Measurements from ENCODE around the gene TYW1B.
"Not testable (repeated sequence)": the region's sequence is repeated elsewhere in the genome, so short reads cannot be mapped to it uniquely, and the experiment has no call there.

The TYW1B gene

DNA sequence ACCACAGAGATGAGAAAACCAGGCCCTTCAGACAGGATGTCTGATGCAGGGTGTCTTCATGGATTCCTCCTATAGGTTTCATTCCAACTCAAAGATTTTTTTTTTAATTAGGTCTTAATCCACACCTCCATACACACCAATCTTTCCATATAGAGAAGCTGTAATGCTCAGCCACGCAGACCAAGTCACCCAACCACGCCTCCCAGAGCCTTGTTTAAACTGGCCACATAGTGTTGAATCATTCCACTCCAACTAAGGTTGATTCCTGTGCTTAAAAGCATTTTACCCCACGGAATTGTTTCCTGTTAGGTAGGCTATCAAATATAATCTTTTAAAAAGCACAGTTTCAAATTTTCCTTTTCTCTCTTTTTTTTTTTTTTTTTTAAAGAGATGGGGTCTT, 153.6 kb downstream of the TYW1B start:
- Histone ChIP-seq H3K4me3 (ENCODE audit: low read length) (no peak overlapping the region), H3K4me1 (ENCODE audit: control insufficient read depth, insufficient read depth, low read length) (peaks cover 9% of the 10 kb centered on the region), H3K9me3 (ENCODE audit: control insufficient read depth, low read length) (no peaks in the 10 kb centered on the region), H3K9ac (ENCODE audit: low read length) (no peak overlapping the region), H3K36me3 (ENCODE audit: control insufficient read depth, insufficient read depth, low read length) (no peaks in the 10 kb centered on the region), H3K27me3 (ENCODE audit: control insufficient read depth, insufficient read depth, low read length) (no peaks in the 10 kb centered on the region)

DNA sequence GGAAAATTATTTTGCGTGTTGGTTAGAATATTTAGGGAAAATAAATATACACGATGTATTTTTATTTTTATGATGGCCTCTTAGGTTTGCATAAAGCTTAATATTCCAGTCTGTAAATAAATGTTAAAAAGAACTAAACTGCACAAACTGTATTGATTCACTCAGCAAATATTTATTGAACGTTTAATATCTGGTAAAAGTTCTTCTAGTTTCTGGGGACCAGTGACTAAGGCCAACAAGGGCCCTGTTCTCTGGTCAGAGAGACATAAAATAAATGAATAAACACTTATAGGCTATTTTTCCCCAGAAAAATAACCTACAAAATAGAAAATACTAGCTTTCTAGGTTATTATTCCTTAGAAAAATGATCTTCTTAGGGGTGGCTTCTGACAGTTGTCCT, 157.2 kb downstream of the TYW1B start:
- not testable (repeated sequence) for H3K4me3 ChIP-seq (ENCODE audit: low read length); H3K36me3 ChIP-seq (ENCODE audit: control insufficient read depth, insufficient read depth, low read length); H3K9me3 ChIP-seq (ENCODE audit: control insufficient read depth, low read length); H3K9ac ChIP-seq (ENCODE audit: low read length); H3K27me3 ChIP-seq (ENCODE audit: control insufficient read depth, insufficient read depth, low read length); H3K4me1 ChIP-seq (ENCODE audit: control insufficient read depth, insufficient read depth, low read length)

DNA sequence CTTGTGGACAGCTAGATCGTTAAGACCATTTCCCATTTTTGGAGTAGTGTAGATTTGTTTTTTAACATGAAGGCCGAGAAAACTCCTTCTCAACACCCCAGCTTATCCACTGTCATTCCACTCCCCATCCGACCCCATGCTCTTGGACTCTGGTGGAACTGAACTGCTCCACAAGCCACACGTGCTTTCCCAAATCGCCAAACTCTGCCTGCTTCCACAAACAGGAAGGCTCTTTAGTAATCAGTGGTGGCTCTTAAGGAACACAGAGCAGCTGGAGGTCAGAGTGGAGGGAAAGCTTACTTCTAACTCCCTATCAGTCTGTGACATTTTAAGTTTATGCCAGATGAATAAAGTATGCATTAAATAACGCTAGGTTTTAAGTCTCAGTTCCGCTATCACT, 159.6 kb downstream of the TYW1B start:
- not testable (repeated sequence) for H3K9me3 ChIP-seq (ENCODE audit: control insufficient read depth, low read length); H3K4me3 ChIP-seq (ENCODE audit: low read length); H3K4me1 ChIP-seq (ENCODE audit: control insufficient read depth, insufficient read depth, low read length); H3K27me3 ChIP-seq (ENCODE audit: control insufficient read depth, insufficient read depth, low read length); H3K9ac ChIP-seq (ENCODE audit: low read length); H3K36me3 ChIP-seq (ENCODE audit: control insufficient read depth, insufficient read depth, low read length)

DNA sequence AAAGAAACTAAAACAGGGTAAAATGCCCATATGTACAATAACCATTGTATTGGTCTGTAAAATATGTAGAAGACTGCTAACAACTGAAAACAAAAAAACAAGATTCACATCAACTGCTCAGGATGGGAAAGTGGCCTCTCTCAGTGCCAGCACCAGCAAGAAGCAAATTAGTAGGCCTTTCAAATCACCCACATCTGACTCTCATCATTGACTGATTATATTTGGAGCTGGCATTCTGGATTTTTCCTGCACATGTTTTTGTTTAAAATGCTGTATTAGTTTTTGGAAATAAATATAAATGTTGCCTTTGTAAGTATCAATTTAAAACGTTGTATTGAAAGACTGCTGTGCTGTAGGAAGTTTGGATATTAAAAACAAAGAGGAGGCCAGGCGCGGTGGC, 161.0 kb downstream of the TYW1B start:
- H3K36me3 ChIP-seq (ENCODE audit: control insufficient read depth, insufficient read depth, low read length); H3K9me3 ChIP-seq (ENCODE audit: control insufficient read depth, low read length); H3K4me3 ChIP-seq (ENCODE audit: low read length); H3K27me3 ChIP-seq (ENCODE audit: control insufficient read depth, insufficient read depth, low read length); H3K9ac ChIP-seq (ENCODE audit: low read length); H3K4me1 ChIP-seq (ENCODE audit: control insufficient read depth, insufficient read depth, low read length): not testable (repeated sequence)

DNA sequence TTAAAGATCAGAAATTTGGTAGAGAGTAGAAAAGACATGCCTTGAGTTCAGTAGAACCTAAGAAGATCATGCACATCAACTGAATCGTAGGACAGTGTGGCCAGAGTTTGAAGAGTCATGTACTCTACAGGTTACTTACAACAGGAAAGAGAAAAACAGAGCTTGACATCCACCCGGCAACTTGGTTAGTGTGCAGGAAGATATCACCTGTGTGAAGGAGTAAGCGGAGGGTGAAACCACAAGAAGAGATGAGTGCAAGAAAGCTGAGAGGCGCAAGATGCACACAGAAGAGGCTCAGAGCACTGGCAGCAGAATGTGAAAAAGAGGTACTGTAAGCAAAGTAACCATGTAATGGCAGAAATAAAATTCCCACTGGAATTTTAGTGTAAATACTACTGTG, 179.4 kb downstream of the TYW1B start:
- not testable (repeated sequence) for H3K4me3 ChIP-seq (ENCODE audit: low read length); H3K9me3 ChIP-seq (ENCODE audit: control insufficient read depth, low read length); H3K9ac ChIP-seq (ENCODE audit: low read length); H3K27me3 ChIP-seq (ENCODE audit: control insufficient read depth, insufficient read depth, low read length); H3K36me3 ChIP-seq (ENCODE audit: control insufficient read depth, insufficient read depth, low read length); H3K4me1 ChIP-seq (ENCODE audit: control insufficient read depth, insufficient read depth, low read length)

DNA sequence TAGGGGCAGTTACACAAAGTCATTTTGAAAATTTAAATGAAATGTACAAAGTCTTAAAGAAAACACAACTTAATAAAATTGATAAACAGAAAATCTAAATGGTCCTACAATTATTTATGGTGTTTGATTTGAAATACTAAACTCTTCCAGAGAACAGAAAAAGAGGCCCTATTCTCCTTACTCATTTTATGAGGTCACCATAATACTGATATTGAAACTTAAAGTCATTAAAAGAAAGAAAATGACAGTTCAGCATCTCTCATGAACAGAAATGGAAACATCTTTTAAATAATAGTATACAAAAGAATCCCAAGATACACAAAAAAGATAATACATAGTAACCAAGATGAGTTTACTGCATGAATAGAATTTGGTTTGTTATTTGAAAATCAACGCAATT, 184.3 kb downstream of the TYW1B start:
- not testable (repeated sequence) for H3K9ac ChIP-seq (ENCODE audit: low read length); H3K36me3 ChIP-seq (ENCODE audit: control insufficient read depth, insufficient read depth, low read length)

DNA sequence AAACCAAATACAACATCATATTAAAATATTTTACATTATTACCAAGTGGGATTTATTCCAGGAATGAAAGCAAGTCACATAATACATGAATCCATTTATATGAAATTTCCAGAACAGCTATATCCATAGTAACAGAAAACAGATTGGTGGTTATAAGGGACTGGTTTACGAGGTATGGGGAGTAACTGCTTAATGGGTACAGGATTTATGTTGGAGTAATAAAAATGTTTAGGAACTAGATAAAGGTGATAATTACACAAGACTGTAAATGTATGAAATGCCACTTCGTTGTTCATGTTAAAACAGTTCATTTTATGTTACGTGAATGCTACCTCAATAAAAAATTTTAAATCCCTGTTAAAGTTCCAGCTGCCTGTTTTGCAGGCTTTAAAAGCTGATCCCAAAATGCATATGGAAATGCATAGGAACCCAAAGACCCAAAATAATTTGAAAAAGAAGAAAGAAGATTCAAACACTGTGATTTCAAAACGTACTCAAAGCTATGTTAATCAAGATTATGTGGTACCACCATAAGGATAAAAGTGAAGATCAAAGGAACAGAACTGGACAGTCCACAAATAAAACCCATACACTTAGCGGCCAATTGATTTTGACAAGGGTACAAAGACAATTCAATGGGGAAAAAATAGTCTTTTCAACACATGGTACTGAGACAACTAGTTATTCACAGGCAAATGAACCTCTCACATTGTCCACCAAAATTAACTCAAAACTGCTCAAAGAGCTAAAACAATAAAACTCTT, 186.3 kb downstream of the TYW1B start:
- not testable (repeated sequence) for H3K9ac ChIP-seq (ENCODE audit: low read length); H3K9me3 ChIP-seq (ENCODE audit: control insufficient read depth, low read length); H3K36me3 ChIP-seq (ENCODE audit: control insufficient read depth, insufficient read depth, low read length); H3K4me3 ChIP-seq (ENCODE audit: low read length); H3K4me1 ChIP-seq (ENCODE audit: control insufficient read depth, insufficient read depth, low read length); H3K27me3 ChIP-seq (ENCODE audit: control insufficient read depth, insufficient read depth, low read length)

More for the DNA sequence above, 184.3 kb downstream of the TYW1B start:
- not testable (repeated sequence) for H3K4me3 ChIP-seq (ENCODE audit: low read length); H3K4me1 ChIP-seq (ENCODE audit: control insufficient read depth, insufficient read depth, low read length); H3K27me3 ChIP-seq (ENCODE audit: control insufficient read depth, insufficient read depth, low read length); H3K9me3 ChIP-seq (ENCODE audit: control insufficient read depth, low read length)

DNA sequence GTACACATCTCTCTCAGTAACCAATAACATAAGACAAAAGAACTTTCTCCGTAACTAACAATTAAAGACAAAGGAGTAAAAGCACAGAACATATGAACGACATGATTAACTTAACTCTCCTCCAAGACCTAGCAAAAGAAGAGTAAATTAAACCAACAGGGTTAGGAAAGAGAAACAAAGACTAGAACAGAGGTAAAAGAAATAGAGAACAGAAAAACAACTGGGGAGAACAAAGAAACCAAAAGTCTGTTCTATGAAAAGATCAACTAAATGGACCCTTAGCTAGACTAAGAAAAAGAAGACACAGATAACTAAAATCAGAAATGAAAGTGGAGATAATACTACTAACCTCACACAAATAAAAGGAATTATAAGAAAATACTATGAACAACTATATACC, 187.3 kb downstream of the TYW1B start:
- H3K4me3 ChIP-seq (ENCODE audit: low read length); H3K9me3 ChIP-seq (ENCODE audit: control insufficient read depth, low read length); H3K4me1 ChIP-seq (ENCODE audit: control insufficient read depth, insufficient read depth, low read length); H3K9ac ChIP-seq (ENCODE audit: low read length); H3K36me3 ChIP-seq (ENCODE audit: control insufficient read depth, insufficient read depth, low read length); H3K27me3 ChIP-seq (ENCODE audit: control insufficient read depth, insufficient read depth, low read length): not testable (repeated sequence)

DNA sequence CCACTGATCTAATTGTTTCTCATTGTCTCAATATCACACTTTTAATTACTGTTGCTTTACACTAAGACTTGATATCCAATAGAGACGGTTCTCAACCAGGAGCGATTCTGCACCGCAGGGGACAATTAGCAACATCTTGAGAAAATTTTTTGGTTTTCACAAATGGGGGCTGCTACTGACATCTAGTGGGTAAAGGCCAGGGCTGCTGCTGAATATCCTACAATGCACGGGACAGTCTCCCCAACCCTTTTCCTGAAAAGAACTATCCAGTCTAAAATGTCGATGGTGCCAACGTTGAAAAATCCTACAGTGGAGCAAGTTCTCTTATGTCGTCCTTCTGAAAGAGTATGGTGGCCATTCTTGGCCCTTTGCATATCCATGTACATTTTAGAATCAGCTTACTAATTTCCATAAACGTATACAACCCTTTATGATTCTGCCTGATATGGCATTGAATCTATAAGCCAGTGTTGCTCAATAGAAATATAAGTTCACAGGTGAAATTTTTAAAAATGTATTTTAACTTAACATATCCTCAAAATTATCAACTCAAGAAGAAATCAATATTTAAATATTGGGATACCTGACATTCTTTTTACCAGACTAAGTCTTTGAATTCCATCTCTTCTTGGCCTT, 192.6 kb downstream of the TYW1B start:
- H3K27me3 ChIP-seq (ENCODE audit: control insufficient read depth, insufficient read depth, low read length); H3K36me3 ChIP-seq (ENCODE audit: control insufficient read depth, insufficient read depth, low read length); H3K9me3 ChIP-seq (ENCODE audit: control insufficient read depth, low read length); H3K9ac ChIP-seq (ENCODE audit: low read length); H3K4me3 ChIP-seq (ENCODE audit: low read length); H3K4me1 ChIP-seq (ENCODE audit: control insufficient read depth, insufficient read depth, low read length): not testable (repeated sequence)

DNA sequence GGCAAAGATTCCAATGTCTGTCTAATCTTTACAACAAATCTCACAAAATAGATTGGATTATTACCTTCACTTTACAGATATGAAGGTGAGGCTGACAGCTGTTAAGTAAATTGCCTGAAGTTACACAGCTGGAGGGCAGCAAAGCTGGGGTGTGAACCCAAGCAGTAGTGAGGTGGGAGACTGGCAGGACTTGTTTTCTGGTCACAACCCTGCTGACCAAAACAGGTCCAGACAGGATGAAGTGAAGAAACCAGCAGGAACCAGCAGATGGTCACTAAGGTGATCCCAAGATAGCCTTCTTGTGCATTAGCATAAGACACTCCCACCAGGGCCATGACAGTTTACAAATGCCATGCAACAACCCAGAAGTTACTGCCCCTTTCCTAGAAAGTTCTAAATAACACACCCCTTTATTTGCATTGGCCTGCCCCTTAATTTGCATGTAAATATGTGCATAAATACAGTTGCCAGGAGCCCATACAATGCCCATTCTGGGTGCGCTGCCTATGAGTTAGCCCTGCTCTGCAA, 195.2 kb downstream of the TYW1B start:
- H3K27me3 ChIP-seq (ENCODE audit: control insufficient read depth, insufficient read depth, low read length); H3K36me3 ChIP-seq (ENCODE audit: control insufficient read depth, insufficient read depth, low read length); H3K4me1 ChIP-seq (ENCODE audit: control insufficient read depth, insufficient read depth, low read length); H3K9me3 ChIP-seq (ENCODE audit: control insufficient read depth, low read length); H3K4me3 ChIP-seq (ENCODE audit: low read length); H3K9ac ChIP-seq (ENCODE audit: low read length): not testable (repeated sequence)

DNA sequence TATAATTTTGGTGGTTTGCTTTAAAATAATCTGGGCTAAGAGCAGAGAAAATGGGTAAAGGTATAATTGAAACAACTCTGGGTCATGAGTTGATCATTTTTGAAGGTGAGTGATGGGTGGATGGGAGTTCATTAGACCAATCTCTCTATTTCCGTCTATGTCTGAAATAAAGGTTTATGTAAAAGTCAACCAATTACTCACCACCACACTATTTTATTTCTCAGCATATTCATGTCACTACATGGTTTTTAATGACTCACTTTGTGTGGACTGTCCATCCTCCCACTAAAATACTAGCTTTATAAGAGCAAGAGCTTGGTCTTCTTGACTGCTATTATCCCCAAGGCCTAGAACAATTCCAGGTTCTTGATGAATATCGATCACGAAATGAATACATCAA, 199.6 kb downstream of the TYW1B start:
- not testable (repeated sequence) for H3K4me1 ChIP-seq (ENCODE audit: control insufficient read depth, insufficient read depth, low read length); H3K27me3 ChIP-seq (ENCODE audit: control insufficient read depth, insufficient read depth, low read length); H3K4me3 ChIP-seq (ENCODE audit: low read length); H3K9ac ChIP-seq (ENCODE audit: low read length); H3K9me3 ChIP-seq (ENCODE audit: control insufficient read depth, low read length); H3K36me3 ChIP-seq (ENCODE audit: control insufficient read depth, insufficient read depth, low read length)

DNA sequence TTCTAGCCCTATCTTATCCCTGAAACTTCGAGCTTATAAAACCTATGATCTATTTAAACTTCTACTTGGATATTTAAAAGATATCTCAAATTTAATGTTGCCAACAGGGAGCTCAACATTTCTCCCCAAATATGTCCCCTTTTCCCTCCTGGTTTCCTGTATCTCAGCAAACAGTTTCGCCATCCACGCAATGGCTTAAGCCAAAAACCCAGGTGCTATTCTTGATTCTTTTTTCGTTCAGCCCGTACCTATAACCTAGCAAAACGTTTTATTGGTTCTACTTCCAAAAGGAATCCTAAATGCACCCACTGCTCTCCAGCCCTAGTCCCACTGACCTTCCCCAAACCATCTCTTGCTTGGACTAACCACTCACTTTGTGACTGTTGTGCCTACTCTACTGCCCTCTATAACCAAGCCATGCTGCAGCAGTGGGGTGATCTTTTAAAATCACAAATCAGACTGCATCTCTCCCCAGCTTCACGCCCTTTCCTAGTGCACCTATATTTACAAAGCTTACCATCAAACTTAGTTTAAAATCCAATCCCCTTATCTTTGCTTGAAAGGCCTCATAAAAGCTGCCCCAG, 201.5 kb downstream of the TYW1B start:
- not testable (repeated sequence) for H3K9ac ChIP-seq (ENCODE audit: low read length); H3K27me3 ChIP-seq (ENCODE audit: control insufficient read depth, insufficient read depth, low read length); H3K4me1 ChIP-seq (ENCODE audit: control insufficient read depth, insufficient read depth, low read length); H3K9me3 ChIP-seq (ENCODE audit: control insufficient read depth, low read length); H3K36me3 ChIP-seq (ENCODE audit: control insufficient read depth, insufficient read depth, low read length); H3K4me3 ChIP-seq (ENCODE audit: low read length)

Measured in mucosa of stomach (tissue), 1 donor.